DMS53 treated with DMSO at 0.1 percent for 48 hours (cell line): Measurements from ENCODE around the gene RASA1.
"Not testable (repeated sequence)": the region's sequence is repeated elsewhere in the genome, so short reads cannot be mapped to it uniquely, and the experiment has no call there.

Experiments
- DNase-seq: peaks from one replicate; lab custom pipeline; 2025; ENCODE audit not compliant: unreplicated experiment; lab: John Stamatoyannopoulos, UW

RASA1 gene

DNA sequence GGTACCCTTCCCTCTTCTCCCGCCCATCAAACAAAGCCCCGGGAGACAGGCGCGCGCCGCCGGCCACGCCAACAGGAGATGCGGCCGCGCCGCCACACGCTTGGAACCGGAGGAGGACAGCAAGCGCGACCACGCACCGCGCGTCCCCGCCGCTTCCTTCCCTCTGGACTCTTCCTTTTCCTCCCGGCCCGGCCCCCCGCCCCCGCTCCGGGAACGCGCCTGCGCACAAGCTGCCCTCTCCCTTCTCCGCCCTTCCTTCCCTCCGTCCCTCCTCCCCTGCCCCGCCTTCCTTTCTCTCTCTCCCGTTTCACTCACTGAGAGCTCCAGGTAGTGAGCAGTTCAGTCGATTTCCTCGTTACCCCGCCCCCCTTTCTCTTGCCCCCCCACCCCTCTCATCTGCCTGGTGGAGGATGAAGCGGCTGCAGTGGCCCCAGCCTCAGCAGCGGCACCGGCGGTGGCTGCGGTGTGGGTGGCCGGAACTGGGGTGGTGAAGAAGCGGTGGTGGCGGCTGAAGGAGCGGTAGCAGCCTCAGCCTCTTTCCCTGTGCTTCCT lies at the start of gene RASA1:
TSS of gene RASA1 (plus strand) at position 310 of the 552 bp plus-strand sequence. CDS start 569 bp downstream, outside the sequence.
- peak; percentile 88 for DNase-seq

GRCh38 chr5:87229780-87230179 lies 37.9 kb upstream of the RASA1 start:
- DNase-seq = no peak

GRCh38 chr5:87231037-87231808 lies 36.5 kb upstream of the RASA1 start:
- no peak for DNase-seq

DNA sequence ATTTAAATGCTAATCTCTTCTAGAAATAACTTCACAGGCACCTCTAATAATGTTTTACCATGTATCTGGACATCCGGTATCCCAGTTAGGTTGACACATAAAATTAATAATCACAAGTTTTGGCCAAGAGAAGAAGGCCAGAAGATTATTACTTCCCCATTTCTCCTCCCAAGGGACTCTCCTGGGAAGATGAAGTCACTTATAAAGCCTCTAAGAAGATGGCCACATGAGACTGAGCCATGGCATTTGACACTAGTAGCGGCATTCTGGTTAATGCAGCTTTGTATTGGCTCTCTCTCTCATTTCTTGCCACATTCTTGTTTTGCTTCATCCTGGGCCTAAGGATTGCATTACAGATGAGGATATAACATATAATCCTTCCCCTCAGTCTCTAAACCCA lies 34.5 kb upstream of the RASA1 start:
- no peak for DNase-seq

DNA sequence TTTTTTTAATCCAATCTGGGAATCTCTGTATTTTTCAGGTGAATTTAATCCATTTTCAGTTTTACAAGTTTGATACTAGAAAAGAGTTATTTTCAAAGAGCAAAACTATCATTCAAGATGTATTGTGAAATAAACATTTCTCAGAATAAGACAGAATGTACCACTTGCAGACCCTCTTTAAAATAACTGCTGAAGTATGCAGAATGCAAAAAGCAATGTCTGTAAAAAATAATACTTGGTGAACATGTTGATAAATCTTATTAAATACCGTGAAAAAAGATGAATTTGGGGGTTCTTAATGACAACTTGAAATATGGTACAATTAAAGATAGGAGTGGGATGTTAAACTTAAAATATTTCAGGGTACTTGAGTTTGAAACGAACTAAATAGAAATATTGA lies 26.1 kb upstream of the RASA1 start:
- DNase-seq = no peak

- DNase-seq = no peak
Observed at GRCh38 chr5:87242242-87242641, 25.4 kb upstream of the RASA1 start.

DNA sequence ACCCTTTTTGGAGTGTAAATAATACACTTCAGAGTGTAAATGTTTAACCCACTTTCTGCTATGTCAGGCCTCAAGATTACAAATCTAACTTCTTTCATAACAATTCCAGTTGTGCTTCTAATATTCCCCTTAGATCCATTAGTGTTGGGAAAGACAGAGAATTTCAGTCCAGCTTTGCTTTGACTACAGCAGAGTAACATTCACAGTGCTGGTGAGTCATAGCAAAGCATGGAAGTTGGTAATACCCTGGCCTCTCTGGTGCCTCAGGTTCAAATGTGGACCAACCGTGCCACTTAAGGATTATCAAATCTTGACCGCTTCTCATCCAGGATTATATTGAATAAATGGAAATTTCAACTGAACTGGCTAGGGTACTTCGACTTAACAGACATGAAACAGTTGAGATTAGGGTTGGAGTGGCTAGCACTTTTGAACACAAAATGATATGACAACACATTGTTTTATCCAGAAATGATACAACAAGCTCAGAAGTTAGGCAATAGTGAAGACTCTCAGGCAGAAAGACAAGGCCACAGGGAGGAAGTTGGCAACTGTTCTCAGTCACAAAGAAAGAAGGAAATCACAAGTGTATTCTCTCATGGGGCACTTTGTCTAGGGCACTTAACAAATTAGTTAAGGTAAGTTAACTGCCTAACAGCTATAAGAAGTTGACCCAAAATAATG lies 24.4 kb upstream of the RASA1 start:
- DNase-seq = no peak

DNA sequence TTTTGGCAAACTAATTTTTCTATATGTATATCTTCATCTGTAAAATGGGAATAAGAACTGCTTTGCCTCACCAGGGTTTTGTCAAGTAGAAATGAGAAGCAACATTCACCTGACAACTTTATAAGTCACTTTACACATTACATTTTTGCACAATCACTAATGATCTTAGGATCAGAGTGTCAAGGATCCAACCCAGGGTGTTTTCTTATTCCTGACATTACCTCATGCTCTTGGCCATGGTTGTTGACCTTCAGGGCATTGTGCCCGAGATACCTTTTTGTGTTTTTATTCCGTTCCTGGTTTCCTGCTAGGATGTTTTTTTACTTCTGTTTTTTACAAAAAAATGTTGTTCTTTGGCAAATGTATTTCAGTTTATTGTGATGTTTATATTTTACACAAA lies 22.2 kb upstream of the RASA1 start:
- no peak for DNase-seq

GRCh38 chr5:87246061-87246460 lies 21.6 kb upstream of the RASA1 start:
- DNase-seq = no peak

DNA sequence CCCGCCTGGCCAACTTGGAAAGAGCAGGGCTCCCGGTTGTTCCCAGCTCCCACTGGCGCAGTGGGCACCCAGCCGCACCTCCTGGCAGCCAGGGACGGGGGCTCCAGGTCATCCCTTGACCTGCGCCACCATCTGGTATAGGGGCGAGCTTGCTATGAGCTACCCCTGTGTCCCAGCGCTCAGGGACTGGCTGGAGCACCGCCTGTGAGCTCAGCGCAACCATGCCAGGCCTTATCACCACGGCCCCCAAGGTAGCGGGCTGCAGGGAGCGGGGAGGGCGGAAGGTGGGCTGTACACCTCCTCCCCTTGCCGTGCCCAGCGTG lies 15.4 kb upstream of the RASA1 start:
- no peak for DNase-seq

GRCh38 chr5:87254035-87254434 lies 13.6 kb upstream of the RASA1 start:
- no peak for DNase-seq

- no peak for DNase-seq
Observed at GRCh38 chr5:87258507-87258906, 9.2 kb upstream of the RASA1 start.

DNA sequence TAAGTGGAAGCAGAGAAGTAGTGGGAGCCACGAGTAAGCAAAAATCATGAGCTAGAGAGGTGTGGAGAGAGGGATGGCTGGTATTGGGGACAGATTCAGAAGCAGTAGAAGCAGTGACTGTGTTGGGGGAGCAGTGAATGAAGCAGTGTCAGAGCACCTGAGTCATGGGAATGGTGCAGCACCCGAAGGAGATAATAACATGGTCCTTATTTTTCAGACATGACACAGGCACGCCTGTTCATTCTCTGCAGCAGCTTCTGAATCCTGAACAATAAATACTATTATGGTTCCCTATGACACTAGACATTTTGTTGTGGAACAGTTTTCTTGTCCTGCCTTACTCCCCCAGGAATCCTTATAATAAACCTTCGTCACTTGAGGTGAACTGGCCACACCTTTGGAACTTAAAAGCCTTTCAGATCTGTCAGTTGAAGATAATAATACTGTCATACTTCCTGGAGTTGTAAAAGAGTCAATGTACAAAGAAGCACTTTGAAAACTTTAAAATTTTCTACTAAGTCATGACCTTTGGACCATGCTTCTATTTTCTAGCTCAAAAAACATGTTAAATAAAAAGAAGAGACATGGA lies 7.0 kb upstream of the RASA1 start:
- DNase-seq = no peak

DNA sequence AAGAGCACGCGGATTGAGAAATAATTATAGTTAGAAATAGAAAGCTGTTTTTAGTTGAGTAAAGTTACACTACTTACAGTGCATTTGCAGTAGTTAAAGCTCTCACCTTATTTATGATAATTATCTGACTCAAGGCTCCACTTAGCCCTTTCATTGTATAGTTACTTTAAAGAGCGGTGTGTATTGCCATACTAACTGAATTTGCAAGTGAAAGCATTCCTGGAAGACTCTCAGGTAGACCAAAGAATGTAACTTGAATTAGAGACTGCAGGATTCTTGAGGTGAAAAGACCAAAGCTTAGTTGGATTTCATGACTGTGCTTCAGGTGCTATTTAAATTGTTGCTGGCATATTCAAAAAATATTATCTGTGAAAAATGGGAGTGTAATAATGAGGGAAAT lies 4.2 kb upstream of the RASA1 start:
- no peak for DNase-seq

- no peak for DNase-seq
Observed at GRCh38 chr5:87266914-87267573, 639 bp upstream of the RASA1 start.

- peak; percentile 75 for DNase-seq
Observed at GRCh38 chr5:87268126-87268969, 665 bp downstream of the RASA1 start.

DNA sequence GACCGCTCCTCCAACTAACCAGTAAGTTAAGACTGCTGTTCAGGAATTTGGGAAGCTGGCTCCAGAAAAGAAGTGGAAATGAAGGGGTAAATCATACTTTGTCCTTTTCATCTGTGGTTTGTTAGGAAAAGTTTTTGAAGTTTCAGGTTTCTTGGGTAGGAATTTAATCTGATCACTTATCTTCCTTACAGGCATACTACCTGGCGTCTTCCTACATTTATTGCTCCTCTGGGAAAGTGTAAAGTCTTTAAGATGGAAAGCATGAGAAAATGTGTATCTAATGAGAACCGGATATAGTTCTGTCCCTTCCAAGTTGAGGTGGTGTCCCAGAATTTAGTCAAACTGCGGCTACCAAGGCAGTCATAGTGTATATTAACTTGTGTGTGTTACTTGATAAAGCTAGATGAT lies 1.3 kb downstream of the RASA1 start:
- no peak for DNase-seq

- not testable (repeated sequence) for DNase-seq
Observed at GRCh38 chr5:87270888-87271287, 3.2 kb downstream of the RASA1 start.

GRCh38 chr5:87276655-87277054 lies 9.0 kb downstream of the RASA1 start:
- DNase-seq = no peak

GRCh38 chr5:87277279-87277835 lies 9.7 kb downstream of the RASA1 start:
- DNase-seq = no peak
